Muscle layer of colon (tissue), 2 donors: ENCODE measurements around the gene PDE4B.

Experiments
- H3K27ac ChIP-seq: one replicate; pipeline ENCODE4 v1.7.0; 2013; ENCODE audit warnings: low read depth, mild to moderate bottlenecking, low read length, moderate library complexity
- H3K27me3 ChIP-seq, 2 donors: one replicate each; pipeline ENCODE4 v1.7.0; 2013; ENCODE audit warnings: low read length in 2 of 2, mild to moderate bottlenecking in 2 of 2; ENCODE audit not compliant: insufficient read depth in 2 of 2, control insufficient read depth in 1 of 2
- H3K36me3 ChIP-seq: one replicate; pipeline ENCODE4 v1.7.0; 2013; ENCODE audit warnings: mild to moderate bottlenecking, low read length; ENCODE audit not compliant: insufficient read depth
- H3K4me1 ChIP-seq: one replicate; pipeline ENCODE4 v1.7.0; 2013; ENCODE audit warnings: mild to moderate bottlenecking, low read length; ENCODE audit not compliant: insufficient read depth
- H3K4me3 ChIP-seq, 2 donors: one replicate each; pipeline ENCODE4 v1.7.0; 2013; ENCODE audit warnings: low read length in 2 of 2, low read depth in 1 of 2, mild to moderate bottlenecking in 1 of 2, moderate library complexity in 1 of 2
- H3K9ac ChIP-seq: one replicate; pipeline ENCODE4 v1.7.0; 2013; ENCODE audit warnings: low read length
- H3K9me3 ChIP-seq: one replicate; pipeline ENCODE4 v1.7.0; 2013; ENCODE audit warnings: mild to moderate bottlenecking, low read length
- donor health status: abdominal sarcoma.
- donor health status: Adenocarcinoma of cecum.

Gene PDE4B

DNA sequence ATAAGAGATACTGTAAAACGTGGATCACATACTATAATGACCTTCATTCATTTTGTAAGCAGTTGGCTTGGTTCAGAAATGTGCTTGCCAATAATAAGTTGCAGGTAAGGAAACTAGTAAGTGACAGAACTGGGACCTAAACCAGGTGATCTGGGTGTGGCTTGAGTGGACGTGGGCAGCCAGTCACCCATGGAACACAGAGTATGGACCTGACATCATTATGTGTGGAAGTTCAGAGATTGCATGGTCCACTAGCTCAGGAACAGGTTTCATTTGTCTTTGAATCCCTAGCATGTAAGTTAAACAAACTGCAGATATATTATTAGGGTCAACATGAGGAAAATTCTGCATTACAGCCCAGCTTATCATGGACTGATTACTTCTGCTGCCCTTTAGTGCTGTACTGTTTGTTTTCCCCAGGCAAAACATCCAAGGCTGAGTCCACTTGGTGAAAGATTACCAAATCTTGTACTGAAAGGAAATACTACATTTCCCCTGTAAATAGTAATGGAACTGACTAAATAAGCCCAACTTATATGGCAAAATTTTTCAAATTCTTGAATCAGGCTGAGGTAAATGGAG is 414.0 kb downstream of the PDE4B start:
- Histone ChIP-seq H3K36me3 (no peaks in the 10 kb centered on the region), H3K27me3 (no peaks in the 10 kb centered on the region), H3K4me3 (no peak overlapping the region), H3K9ac (no peak overlapping the region), H3K27ac (no peak overlapping the region), H3K9me3 (no peaks in the 10 kb centered on the region), H3K4me1 (peaks cover 10% of the 10 kb centered on the region)

DNA sequence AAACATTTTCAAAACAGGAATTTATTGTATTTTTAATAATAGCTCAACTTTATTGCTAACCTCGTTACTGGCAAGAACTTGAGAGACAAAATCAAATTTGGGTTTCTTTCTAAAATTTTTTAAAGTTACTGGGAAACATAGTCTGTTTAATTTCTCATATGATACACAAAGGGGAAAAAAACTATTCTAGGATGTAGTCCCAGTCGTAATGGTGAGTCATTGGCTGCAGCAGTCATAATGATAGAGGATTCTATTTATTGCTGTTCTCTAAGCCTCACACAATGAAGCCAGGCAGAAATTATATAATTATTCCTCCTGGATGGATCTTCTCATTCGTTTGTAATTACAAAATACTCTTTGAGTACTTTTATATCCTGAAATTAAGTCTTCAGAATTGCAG is 414.8 kb downstream of the PDE4B start:
- H3K9me3 ChIP-seq, result no peaks in the 10 kb centered on the region
- H3K4me3 ChIP-seq, result no peak overlapping the region
- peaks cover 10% of the 10 kb centered on the region for H3K4me1 ChIP-seq
- H3K9ac ChIP-seq, result no peak overlapping the region
- no peaks in the 10 kb centered on the region for H3K36me3 ChIP-seq
- no peaks in the 10 kb centered on the region for H3K27me3 ChIP-seq
- no peak overlapping the region for H3K27ac ChIP-seq

DNA sequence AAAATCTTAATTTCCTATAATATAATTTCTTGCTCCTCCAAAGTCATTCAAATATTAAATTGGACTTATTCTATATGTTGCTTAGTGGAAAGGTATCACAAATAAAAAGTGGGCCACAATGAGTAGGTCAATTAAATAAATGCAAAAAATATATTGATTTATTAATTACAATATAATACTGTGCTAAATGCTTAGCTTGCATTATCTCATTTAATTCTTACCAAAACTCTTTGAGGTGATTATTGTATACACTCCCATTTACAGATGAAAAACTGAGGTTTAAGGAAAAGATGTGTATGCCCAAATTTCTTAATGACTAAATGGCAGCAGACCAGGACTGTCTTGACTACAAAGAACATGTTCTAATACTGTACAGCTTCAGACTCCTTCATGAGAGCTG is 415.9 kb downstream of the PDE4B start:
- Histone ChIP-seq H3K9me3 (no peaks in the 10 kb centered on the region), H3K36me3 (no peaks in the 10 kb centered on the region), H3K27me3 (no peaks in the 10 kb centered on the region), H3K4me1 (peaks cover 10% of the 10 kb centered on the region), H3K9ac (no peak overlapping the region), H3K27ac (no peak overlapping the region), H3K4me3 (no peak overlapping the region)

DNA sequence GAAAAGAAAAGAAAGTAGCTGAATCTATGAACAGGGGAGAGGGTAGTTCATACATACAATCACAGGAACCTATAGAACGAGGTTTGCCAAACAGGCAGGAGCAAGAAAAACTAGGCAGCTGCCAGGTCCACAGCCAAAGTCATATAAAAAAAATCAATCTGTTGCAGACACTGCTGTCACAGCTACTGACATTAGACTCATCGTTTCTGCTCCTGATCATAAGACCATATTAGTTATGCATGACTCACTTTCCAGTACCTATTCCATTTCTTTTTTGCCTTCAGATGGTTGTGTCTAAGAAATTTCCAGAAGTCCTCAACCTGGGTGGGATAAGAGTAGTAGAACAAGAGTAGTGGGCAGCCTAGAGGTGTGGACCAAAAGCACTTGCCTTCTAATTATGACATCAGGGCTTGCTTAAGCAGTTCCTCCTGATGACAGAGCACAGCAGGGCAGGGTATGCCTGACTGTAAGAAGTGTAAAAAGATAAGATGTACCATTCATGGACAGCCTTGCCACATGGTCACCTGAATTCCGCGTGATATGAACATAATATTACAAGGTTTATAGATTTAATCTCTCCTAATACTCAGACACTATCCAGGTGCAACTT is 418.0 kb downstream of the PDE4B start:
- Histone ChIP-seq H3K9me3 (no peaks in the 10 kb centered on the region), H3K4me1 (peaks cover 10% of the 10 kb centered on the region), H3K9ac (no peak overlapping the region), H3K36me3 (no peaks in the 10 kb centered on the region), H3K27me3 (no peaks in the 10 kb centered on the region), H3K4me3 (no peak overlapping the region), H3K27ac (no peak overlapping the region)

DNA sequence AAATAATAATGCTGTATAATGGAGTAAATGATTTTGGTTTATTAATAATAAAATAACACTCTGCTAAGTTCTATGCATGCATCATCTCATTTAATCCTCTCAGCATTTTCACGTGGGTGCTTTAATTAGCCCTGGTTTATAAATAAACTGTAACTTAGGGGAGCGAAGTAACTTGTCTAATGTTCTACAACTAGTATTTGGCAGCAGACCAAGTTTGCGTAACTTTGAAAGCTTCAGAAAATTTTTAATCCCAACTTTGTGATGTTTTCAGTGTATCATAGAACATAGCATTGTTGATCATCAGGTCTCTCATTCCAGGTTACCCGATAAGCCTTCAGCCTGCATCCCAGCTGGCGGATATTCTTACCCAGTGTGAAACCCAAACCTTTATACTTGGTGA is 418.8 kb downstream of the PDE4B start:
- H3K36me3 ChIP-seq, result no peaks in the 10 kb centered on the region
- H3K9me3 ChIP-seq, result no peaks in the 10 kb centered on the region
- no peak overlapping the region for H3K4me3 ChIP-seq
- peaks cover 10% of the 10 kb centered on the region for H3K4me1 ChIP-seq
- no peak overlapping the region for H3K9ac ChIP-seq
- H3K27ac ChIP-seq, result no peak overlapping the region
- no peaks in the 10 kb centered on the region for H3K27me3 ChIP-seq

DNA sequence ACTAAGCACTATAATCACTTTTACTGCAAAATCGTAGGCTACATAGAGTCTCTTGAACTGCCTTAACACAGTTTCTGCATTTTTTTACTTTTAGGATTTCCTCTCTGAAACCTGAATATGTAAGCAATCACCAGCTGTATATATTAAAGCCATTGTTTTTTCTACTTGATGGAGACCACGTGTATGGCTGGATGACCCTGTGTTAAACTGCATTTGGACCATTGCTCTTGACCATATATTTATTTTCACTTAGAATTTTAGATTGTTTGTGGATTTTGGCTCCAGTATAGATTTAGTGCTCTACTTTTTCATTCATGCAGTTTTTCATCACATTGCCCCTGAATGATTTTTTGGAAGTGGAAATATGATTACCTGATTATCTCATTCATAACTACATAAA is 420.8 kb downstream of the PDE4B start:
- no peak overlapping the region for H3K4me3 ChIP-seq
- peaks cover 9% of the 10 kb centered on the region for H3K4me1 ChIP-seq
- H3K27me3 ChIP-seq, result no peaks in the 10 kb centered on the region
- H3K9ac ChIP-seq, result no peak overlapping the region
- H3K36me3 ChIP-seq, result no peaks in the 10 kb centered on the region
- H3K27ac ChIP-seq, result no peak overlapping the region
- H3K9me3 ChIP-seq, result no peaks in the 10 kb centered on the region

DNA sequence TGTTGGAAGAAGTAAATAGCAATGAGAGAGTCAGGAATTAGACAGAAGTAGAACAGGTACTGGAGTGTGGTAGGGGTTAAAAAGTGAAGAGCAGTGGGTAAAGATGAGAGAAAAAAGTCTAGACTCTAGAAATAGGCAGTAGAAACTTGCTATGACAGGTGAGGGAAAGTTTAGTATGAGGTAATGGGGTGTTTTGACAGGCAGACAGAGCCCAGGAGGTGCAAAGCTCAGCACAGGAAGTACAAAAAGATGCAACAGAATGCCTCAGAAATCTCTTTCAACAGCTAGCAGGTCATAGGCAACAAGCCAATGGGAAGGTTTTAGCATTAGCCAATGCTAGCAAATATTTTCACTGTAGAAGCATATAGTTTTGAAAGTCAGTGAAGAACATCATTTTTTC is 422.2 kb downstream of the PDE4B start:
- H3K9ac ChIP-seq, result no peak overlapping the region
- H3K4me1 ChIP-seq, result peaks cover 13% of the 10 kb centered on the region
- H3K27ac ChIP-seq, result no peak overlapping the region
- H3K27me3 ChIP-seq, result no peaks in the 10 kb centered on the region
- no peaks in the 10 kb centered on the region for H3K36me3 ChIP-seq
- H3K9me3 ChIP-seq, result no peaks in the 10 kb centered on the region
- H3K4me3 ChIP-seq, result no peak overlapping the region

DNA sequence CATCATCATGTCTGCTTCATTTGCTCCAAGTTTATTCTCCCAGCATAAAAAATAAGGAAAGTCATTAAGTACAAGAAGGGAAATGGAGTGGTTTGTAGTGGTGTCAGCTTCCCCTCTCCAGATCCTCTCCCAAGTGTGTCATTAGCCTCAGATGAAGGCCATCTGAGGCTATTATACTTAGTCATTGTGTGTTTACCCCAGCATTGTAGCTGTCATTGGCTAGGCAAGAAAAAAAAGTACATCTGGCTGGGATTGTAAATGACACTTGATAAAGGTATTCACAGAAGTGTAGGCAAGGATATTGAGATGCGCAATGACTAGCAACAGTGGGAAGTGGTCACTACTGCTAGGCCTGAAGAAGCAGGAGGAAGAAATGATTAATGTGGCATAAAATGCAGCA is 424.3 kb downstream of the PDE4B start:
- Histone ChIP-seq H3K4me1 (peaks cover 17% of the 10 kb centered on the region), H3K27ac (no peak overlapping the region), H3K36me3 (no peaks in the 10 kb centered on the region), H3K4me3 (no peak overlapping the region), H3K27me3 (no peaks in the 10 kb centered on the region), H3K9me3 (no peaks in the 10 kb centered on the region), H3K9ac (no peak overlapping the region)

DNA sequence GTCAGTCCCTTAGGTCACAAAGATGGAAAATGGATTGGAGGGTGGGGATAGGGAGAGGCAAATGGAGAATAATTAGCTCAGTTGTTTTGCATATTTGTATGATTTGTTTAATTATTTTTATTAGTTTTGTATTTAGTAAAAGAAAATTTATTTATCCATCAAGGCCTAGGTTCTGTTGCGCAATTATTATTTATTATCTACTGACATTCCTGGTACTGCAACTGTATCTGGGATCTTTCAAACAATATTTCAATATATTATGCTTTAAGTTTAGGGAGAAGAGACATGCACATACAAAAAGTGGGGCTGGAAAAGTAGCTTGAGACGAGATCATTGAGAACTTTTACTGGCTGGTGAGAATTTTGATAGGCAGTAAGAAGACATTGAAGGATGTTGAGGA is 424.9 kb downstream of the PDE4B start:
- Histone ChIP-seq H3K36me3 (no peaks in the 10 kb centered on the region), H3K4me1 (peaks cover 17% of the 10 kb centered on the region), H3K27ac (no peak overlapping the region), H3K9ac (no peak overlapping the region), H3K27me3 (no peaks in the 10 kb centered on the region), H3K9me3 (no peaks in the 10 kb centered on the region), H3K4me3 (no peak overlapping the region)

DNA sequence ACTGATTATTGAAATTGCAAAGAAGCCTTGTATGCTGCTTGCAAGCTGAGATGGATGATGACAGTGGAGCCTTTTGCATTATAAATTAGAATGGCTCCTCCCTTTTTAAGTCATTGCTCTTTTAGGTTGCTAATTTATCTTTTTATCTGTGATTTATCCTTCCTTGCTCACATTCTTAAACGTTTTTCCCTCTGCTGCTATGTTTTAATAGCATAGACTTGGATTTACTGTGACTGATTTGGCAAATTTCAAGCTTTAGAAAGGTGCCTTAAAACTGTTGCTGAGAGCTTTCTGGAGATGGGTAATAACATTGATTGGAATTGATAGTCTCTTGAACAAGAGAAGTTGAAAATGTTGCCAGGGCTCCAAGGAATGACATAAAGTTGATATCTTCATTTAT is 427.8 kb downstream of the PDE4B start:
- Histone ChIP-seq H3K4me3 (no peak overlapping the region), H3K36me3 (no peaks in the 10 kb centered on the region), H3K27ac (no peak overlapping the region), H3K27me3 (no peaks in the 10 kb centered on the region), H3K9me3 (no peaks in the 10 kb centered on the region), H3K9ac (no peak overlapping the region), H3K4me1 (peaks cover 17% of the 10 kb centered on the region)

DNA sequence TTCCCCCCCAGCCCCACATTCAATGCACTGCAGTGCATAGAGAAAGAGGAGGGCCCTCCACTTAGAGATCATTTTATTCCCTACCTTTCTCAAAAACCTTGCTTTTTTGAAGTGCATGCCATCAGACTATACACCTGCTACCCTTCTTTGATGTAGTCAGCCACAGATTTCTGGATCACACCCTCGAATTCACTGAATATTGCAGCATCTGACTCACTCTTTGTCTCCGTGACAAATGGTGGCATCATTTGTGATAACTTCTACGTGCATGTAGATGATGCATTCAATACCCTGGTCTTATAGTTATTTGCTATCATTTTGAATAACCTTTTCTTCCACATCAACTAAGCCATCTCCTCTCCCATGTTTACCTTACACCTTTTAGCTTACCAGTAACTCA is 431.0 kb downstream of the PDE4B start:
- no peaks in the 10 kb centered on the region for H3K36me3 ChIP-seq
- no peak overlapping the region for H3K4me3 ChIP-seq

DNA sequence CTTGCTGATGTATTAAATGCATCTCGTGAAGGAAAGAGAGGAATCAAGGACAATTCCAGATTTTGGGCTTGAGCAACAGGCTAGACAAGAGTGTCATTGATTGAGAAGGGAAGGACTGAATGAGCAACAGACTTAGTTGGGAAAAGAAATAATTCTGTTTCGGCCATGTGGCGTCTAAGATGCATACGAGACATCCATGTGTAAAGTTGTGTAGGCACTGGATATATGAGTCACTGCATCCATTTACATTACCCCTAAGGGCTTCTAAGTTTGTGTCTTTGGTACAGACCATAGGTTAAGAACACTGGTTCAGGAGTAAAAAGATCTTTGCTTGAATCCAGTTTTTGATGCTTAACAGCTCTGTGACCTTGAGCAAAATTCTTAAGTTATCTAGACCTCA is 434.3 kb downstream of the PDE4B start:
- Histone ChIP-seq H3K27ac (no peak overlapping the region), H3K4me3 (no peak overlapping the region), H3K27me3 (no peaks in the 10 kb centered on the region), H3K9me3 (no peaks in the 10 kb centered on the region), H3K4me1 (no peaks in the 10 kb centered on the region), H3K36me3 (no peaks in the 10 kb centered on the region), H3K9ac (no peak overlapping the region)

More for the DNA sequence above, 431.0 kb downstream of the PDE4B start:
- H3K9me3 ChIP-seq, result no peaks in the 10 kb centered on the region
- H3K9ac ChIP-seq, result no peak overlapping the region
- H3K4me1 ChIP-seq, result peaks cover 8% of the 10 kb centered on the region
- no peak overlapping the region for H3K27ac ChIP-seq
- no peaks in the 10 kb centered on the region for H3K27me3 ChIP-seq
